ENCODE data around the gene LAMA2.

GRCh38 chr6:128950864-128951263 is 67.9 kb downstream of the LAMA2 start:
- TF ChIP-seq, protein P1, sequence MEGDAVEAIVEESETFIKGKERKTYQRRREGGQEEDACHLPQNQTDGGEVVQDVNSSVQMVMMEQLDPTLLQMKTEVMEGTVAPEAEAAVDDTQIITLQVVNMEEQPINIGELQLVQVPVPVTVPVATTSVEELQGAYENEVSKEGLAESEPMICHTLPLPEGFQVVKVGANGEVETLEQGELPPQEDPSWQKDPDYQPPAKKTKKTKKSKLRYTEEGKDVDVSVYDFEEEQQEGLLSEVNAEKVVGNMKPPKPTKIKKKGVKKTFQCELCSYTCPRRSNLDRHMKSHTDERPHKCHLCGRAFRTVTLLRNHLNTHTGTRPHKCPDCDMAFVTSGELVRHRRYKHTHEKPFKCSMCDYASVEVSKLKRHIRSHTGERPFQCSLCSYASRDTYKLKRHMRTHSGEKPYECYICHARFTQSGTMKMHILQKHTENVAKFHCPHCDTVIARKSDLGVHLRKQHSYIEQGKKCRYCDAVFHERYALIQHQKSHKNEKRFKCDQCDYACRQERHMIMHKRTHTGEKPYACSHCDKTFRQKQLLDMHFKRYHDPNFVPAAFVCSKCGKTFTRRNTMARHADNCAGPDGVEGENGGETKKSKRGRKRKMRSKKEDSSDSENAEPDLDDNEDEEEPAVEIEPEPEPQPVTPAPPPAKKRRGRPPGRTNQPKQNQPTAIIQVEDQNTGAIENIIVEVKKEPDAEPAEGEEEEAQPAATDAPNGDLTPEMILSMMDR (conservative IDR thresholded peaks at IDR 0.05; ENCODE audit: low read length): no peak
- no peak for TF ChIP-seq EZH2phosphoT487 (IDR thresholded peaks at IDR 0.05; ENCODE audit: borderline replicate concordance)
